ENCODE data around the gene FLRT3.

FLRT3 gene

DNA sequence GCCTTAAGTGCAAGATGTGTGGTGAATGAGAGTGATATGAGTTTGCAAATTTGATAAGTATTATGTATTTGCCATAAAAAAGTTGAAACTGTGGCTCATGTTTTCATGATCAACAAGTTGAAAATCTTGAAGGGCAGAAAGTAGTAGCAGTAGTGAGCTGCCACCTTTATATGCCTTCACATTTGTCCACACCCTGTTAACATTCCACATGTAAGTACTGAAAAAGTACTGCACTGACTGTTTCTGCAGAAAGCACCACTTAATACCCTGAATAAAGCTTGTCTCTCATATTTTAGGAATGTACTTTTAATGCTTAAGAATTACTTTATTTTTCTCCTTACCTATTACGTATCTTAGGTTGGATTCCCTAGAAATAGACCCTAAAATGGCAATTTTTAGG lies 45.9 kb downstream of the FLRT3 start:
- Histone ChIP-seq H3K4me1 (ENCODE audit: control insufficient read depth, insufficient read depth, low read length, unreplicated experiment) (peaks cover 23% of the 10 kb centered on the region), H3K27me3 (ENCODE audit: insufficient read depth, low read length) (no peaks in the 10 kb centered on the region), H3K27ac (ENCODE audit: low read depth, low read length) (no peak overlapping the region), H2AFZ (ENCODE audit: low read length, unreplicated experiment) (no peak overlapping the region), H3K4me3 (ENCODE audit: low read depth, low read length) (no peak overlapping the region), H3K79me2 (ENCODE audit: control insufficient read depth, insufficient read depth, low read length, unreplicated experiment) (no peaks in the 10 kb centered on the region), H3K36me3 (ENCODE audit: insufficient read depth, low read length) (no peaks in the 10 kb centered on the region)

DNA sequence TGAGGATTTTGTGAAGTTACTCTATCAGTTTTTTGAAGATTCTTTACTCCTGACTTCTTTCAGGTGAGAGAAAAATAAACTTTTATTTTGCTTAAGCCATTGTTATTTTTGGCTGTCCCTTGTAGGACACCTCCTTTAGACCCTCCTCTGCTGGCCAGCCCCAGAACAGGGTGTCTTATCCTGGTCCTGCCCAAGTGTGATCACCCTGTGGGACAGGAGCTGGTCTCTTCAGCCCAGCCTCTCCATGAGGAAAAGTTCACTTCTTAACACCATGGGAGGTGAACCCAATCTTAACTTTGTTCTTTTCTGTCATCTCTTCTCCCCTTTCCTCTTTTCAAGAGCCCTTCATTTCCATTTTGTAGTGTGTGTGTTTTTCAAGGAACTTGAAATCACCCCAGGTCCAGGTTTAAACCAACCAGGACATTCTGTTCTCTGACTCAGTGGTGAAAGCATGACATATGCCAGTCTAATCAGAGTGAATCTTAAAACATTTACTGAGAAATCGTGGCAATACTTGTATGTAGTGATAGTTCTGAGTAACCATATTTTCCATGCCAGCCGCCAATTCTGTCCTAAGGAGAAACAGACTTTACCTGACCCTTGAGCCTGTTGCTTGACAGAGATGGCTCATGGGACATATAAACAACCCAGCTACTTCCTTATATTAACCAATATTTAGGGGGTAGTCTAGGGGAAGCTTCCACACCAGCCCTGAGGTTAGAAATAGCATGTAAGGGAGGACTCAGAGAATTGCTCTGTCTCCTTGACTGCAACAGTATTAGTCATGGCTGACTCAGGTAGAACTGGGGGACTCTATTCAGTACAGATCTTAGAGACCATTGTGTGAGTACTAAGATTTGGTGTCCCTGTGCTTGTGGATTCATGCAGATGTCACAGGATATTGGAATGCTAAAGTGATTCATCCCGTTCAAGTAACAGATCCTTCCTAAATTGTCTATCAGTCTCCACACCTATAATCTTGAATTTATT lies 48.8 kb downstream of the FLRT3 start:
- Histone ChIP-seq H2AFZ (ENCODE audit: low read length, unreplicated experiment) (peak overlapping the region; percentile 89), H3K36me3 (ENCODE audit: insufficient read depth, low read length) (no peaks in the 10 kb centered on the region), H3K4me1 (ENCODE audit: control insufficient read depth, insufficient read depth, low read length, unreplicated experiment) (peaks cover 23% of the 10 kb centered on the region), H3K79me2 (ENCODE audit: control insufficient read depth, insufficient read depth, low read length, unreplicated experiment) (no peaks in the 10 kb centered on the region), H3K4me3 (ENCODE audit: low read depth, low read length) (peak overlapping the region; percentile 50), H3K27me3 (ENCODE audit: insufficient read depth, low read length) (no peaks in the 10 kb centered on the region), H3K27ac (ENCODE audit: low read depth, low read length) (peak overlapping the region; percentile 98)

DNA sequence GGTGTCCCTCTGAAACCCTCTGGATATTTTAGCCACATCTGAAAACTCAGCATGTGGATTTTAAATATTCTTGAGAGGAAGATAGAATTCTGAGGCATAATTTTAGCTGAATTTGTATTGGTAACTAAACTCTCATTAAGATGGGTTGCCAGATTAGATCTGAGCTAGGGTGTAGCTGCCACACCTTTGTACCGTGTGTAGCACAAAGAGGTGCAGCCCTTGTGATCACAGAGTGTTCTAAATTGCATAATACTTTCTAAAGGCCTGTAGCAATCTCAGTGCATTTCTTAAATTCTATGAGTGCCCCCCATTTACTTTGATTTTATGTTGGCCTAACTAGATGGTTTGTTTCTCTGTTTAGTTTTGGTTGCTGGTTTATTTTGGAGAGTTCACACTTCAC lies 53.0 kb downstream of the FLRT3 start:
- H3K36me3 ChIP-seq (ENCODE audit: insufficient read depth, low read length): no peaks in the 10 kb centered on the region
- peaks cover 21% of the 10 kb centered on the region for H3K4me1 ChIP-seq (ENCODE audit: control insufficient read depth, insufficient read depth, low read length, unreplicated experiment)
- H3K79me2 ChIP-seq (ENCODE audit: control insufficient read depth, insufficient read depth, low read length, unreplicated experiment): no peaks in the 10 kb centered on the region
- no peaks in the 10 kb centered on the region for H3K27me3 ChIP-seq (ENCODE audit: insufficient read depth, low read length)
- H3K4me3 ChIP-seq (ENCODE audit: low read depth, low read length): no peak overlapping the region
- no peak overlapping the region for H2AFZ ChIP-seq (ENCODE audit: low read length, unreplicated experiment)
- H3K27ac ChIP-seq (ENCODE audit: low read depth, low read length): no peak overlapping the region

DNA sequence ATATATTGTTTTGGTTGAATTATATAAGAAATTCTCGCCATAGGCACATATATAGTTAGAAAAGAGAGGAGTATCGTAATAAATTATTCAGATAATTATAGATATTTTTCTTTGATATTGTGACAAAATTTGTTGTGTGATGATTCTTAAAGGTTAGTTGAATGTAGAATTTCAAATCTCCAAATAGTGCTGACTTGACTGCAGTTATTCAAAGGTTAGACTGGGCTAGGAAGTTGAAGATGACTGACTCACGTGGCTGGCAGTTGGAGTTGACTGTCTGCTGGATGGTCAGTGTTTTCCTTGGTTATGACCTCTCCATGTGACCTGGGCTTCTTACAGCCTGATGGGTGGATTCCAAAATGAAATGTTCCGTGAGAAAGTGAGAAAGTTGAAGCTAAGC lies 55.3 kb downstream of the FLRT3 start:
- H3K4me1 ChIP-seq (ENCODE audit: control insufficient read depth, insufficient read depth, low read length, unreplicated experiment): no peaks in the 10 kb centered on the region
- no peak overlapping the region for H3K27ac ChIP-seq (ENCODE audit: low read depth, low read length)
- no peaks in the 10 kb centered on the region for H3K27me3 ChIP-seq (ENCODE audit: insufficient read depth, low read length)
- no peaks in the 10 kb centered on the region for H3K79me2 ChIP-seq (ENCODE audit: control insufficient read depth, insufficient read depth, low read length, unreplicated experiment)
- H3K36me3 ChIP-seq (ENCODE audit: insufficient read depth, low read length): no peaks in the 10 kb centered on the region
- H2AFZ ChIP-seq (ENCODE audit: low read length, unreplicated experiment): no peak overlapping the region
- no peak overlapping the region for H3K4me3 ChIP-seq (ENCODE audit: low read depth, low read length)
